GM12878 (cell line): ENCODE measurements around the gene SPINDOC. TPM values are rescaled to one million over a fixed set of nuclear protein-coding genes. Genes with fewer than 3 reads are reported as not detected.
A peak's percentile ranks its signal among the peaks of the same experiment; 100 is the strongest.

Source experiments
- ATAC-seq: fragments of 200-7000 bp; cut with Tn5 transposase; 3 replicates; pipeline ENCODE4 v1.9.1; 2020; ENCODE audit warnings: mild to moderate bottlenecking, moderate library complexity
- BruUV-seq: library from RNA; stranded (reverse); fragments of 400-500 nt; replicated peaks from 2 replicates; lab custom pipeline; 2021; lab: Mats Ljungman, UMichigan
- CTCF ChIA-PET: fragments of 300-600 bp; sonication (Branson Sonifier 250); formaldehyde crosslinking; extraction: SDS; loops from one replicate; lab custom pipeline; 2021; ENCODE audit warnings: inconsistent platforms; lab: Yijun Ruan, JAX
- POLR2A ChIA-PET: fragments of 350-600 bp; formaldehyde crosslinking; extraction: SDS; loops from one replicate; lab custom pipeline; 2021; ENCODE audit warnings: inconsistent platforms; lab: Charles Lee
- RAD21 ChIA-PET: fragments of 300-600 bp; sonication (Branson Sonifier 250); formaldehyde crosslinking; loops from one replicate; lab custom pipeline; 2023; ENCODE audit warnings: antibody characterized with exemption; ENCODE audit not compliant: unreplicated experiment; lab: Charles Lee
- SMC1A ChIA-PET: fragments of 300-600 bp; sonication (Branson Sonifier 250); formaldehyde crosslinking; loops from one replicate; lab custom pipeline; 2023; ENCODE audit not compliant: unreplicated experiment, uncharacterized antibody; lab: Charles Lee
- DNase-seq: peaks from one replicate; pipeline ENCODE4 v3.0.0-alpha.2; 2011; ENCODE audit warnings: low read depth, low spot score
- FAIRE-seq: peaks from 3 replicates; lab custom pipeline; 2011; peaks lifted over from hg19 to GRCh38; lab: Jason Lieb, UNC
- H2AFZ ChIP-seq: 2 replicates; pipeline ENCODE4 v1.6.0; 2011; ENCODE audit warnings: low read depth, low read length, control low read depth; ENCODE audit not compliant: control insufficient read depth
- H3K27ac ChIP-seq: 2 replicates; pipeline ENCODE4 v1.5.1; 2011; ENCODE audit warnings: control low read depth; ENCODE audit not compliant: control insufficient read depth, insufficient read depth
- H3K27me3 ChIP-seq, 2 experiments: replicated peaks in 1 of 2; 2 replicates each; pipeline versions ENCODE4 v1.6.0 to v1.6.1; 2011; ENCODE audit warnings: low read length in 1 of 2; ENCODE audit not compliant: control insufficient read depth in 2 of 2, insufficient read depth in 2 of 2
- H3K36me3 ChIP-seq, 2 experiments: 2 replicates each; pipeline ENCODE4 v1.5.1; 2011; ENCODE audit warnings: low read length in 1 of 2; ENCODE audit not compliant: control insufficient read depth in 2 of 2, insufficient read depth in 2 of 2
- H3K4me1 ChIP-seq: 2 replicates; pipeline ENCODE4 v1.6.1; 2011; ENCODE audit warnings: mild to moderate bottlenecking, low read length, moderate library complexity, mixed read lengths; ENCODE audit not compliant: control insufficient read depth, insufficient read depth
- H3K4me2 ChIP-seq: 2 replicates; pipeline ENCODE4 v1.6.0; 2011; ENCODE audit warnings: control low read depth; ENCODE audit not compliant: control insufficient read depth, insufficient read depth
- H3K4me3 ChIP-seq: fragments of 200-600 bp; sonication (generic); 2 replicates; pipeline ENCODE4 v1.5.1; 2016
- H3K79me2 ChIP-seq: 2 replicates; pipeline ENCODE4 v1.6.0; 2011; ENCODE audit warnings: low read length; ENCODE audit not compliant: control insufficient read depth, insufficient read depth
- H3K9ac ChIP-seq: 2 replicates; pipeline ENCODE4 v1.8.0; 2011; ENCODE audit warnings: low read length, control low read depth, mixed read lengths; ENCODE audit not compliant: control insufficient read depth, insufficient read depth
- H3K9me3 ChIP-seq: replicated peaks from 3 replicates; pipeline ENCODE4 v1.5.1; 2011; ENCODE audit warnings: mild to moderate bottlenecking, low read length; ENCODE audit not compliant: control insufficient read depth, insufficient read depth
- H4K20me1 ChIP-seq: 2 replicates; pipeline ENCODE4 v1.6.0; 2011; ENCODE audit not compliant: control insufficient read depth, insufficient read depth
- HDAC2 ChIP-seq: fragments of 200-600 bp; sonication (generic); IDR thresholded peaks from 2 replicates; pipeline ENCODE4 v1.6.1; 2017
- IKZF2 ChIP-seq, 2 experiments: fragments of 450-650 bp; IDR thresholded peaks; 2 replicates each; pipeline ENCODE4 v1.6.1; 2017; ENCODE audit warnings: mild to moderate bottlenecking in 2 of 2, moderate library complexity in 2 of 2
- MTA3 ChIP-seq: IDR thresholded peaks from 2 replicates; pipeline ENCODE4 v1.6.1; 2012; ENCODE audit warnings: low read length, inconsistent platforms, borderline replicate concordance
- NKRF ChIP-seq: fragments of 450-650 bp; conservative IDR thresholded peaks from 2 replicates; pipeline ENCODE4 v1.6.1; 2017; ENCODE audit warnings: mild to moderate bottlenecking, moderate library complexity
- RELB ChIP-seq: fragments of 450-650 bp; IDR thresholded peaks from 2 replicates; pipeline ENCODE4 v1.6.1; 2017; ENCODE audit warnings: low read depth, mild to moderate bottlenecking, moderate library complexity
- SP1 ChIP-seq: IDR thresholded peaks from one replicate; pipeline ENCODE4 v1.6.1; 2011; ENCODE audit warnings: low read depth, low read length
- WGBS: methylation state at CpG from one replicate; pipeline ENCODE4 v1.1.6; 2016; ENCODE audit warnings: low lambda C conversion rate; ENCODE audit not compliant: insufficient replicate concordance, insufficient coverage; ENCODE audit errors: missing lambda C conversion rate; 5-methylcytosine and 5-hydroxymethylcytosine counted together
- in situ Hi-C: fragments of 300-500 bp; cut with MboI; formaldehyde crosslinking; loops from 9 replicates; pipeline ENCODE4 v1.14.3; 2018; ENCODE audit warnings: mixed read lengths
- intact Hi-C: fragments of 100-400 bp; cut with micrococcal nuclease; formaldehyde crosslinking; loops from one replicate; pipeline ENCODE4 v1.14.2; 2022; ENCODE audit not compliant: unreplicated experiment
- polyA plus RNA-seq, 11 experiments: library from polyadenylated mRNA; depleted of rRNA in 4 of 11; unstranded in 6 of 11; stranded (reverse) in 5 of 11; fragments of >200 nt; fragmentation: Nextera tagmentation in 4 of 11; fragmentation: Illumina TruSeq in 1 of 11; extraction: Ambion mirVana in 4 of 11; extraction: Trizol in 1 of 11; gene quantifications; 1 replicate in 1 of 11; 2 replicates in 10 of 11; pipeline versions ENCODE4 v1.2.1 to v1.2.3, GENCODE V29; 2011 to 2016; ENCODE audit warnings: inconsistent platforms in 2 of 11, missing spikeins in 2 of 11, low read depth in 1 of 11
- total RNA-seq, 4 experiments: library from RNA; depleted of rRNA in 3 of 4; stranded (reverse); fragments of >200 nt in 3 of 4; fragmentation: Illumina TruSeq in 1 of 4; extraction: Trizol in 1 of 4; gene quantifications; 2 replicates each; pipeline versions ENCODE4 v1.2.1 to v1.2.3, GENCODE V29; 2013 to 2021

Gene SPINDOC
- total and polyA plus RNA-seq, 10 of the 15 experiments (the other 5 are each of a cell fraction or from before 2014, with no cell fraction given): 0.88 to 38.2 (median 16.9) TPM

- H3K27ac ChIP-seq: peak overlapping the region; percentile 30
- TF ChIP-seq IKZF2 (IDR thresholded peaks at IDR 0.05): peak; percentile 29 to 61; a peak in 3 of 4 replicates
- TF ChIP-seq HDAC2: no peak
- peak; percentile 30; the same call in 1 of the 2 replicates for TF ChIP-seq RELB
- POLR2A ChIA-PET: interaction anchor here (0.6 to 1.5 kb wide), 5 partner anchors 9 to 18 kb away, joined by 3 to 8 read pairs (median 5); partner anchors contain the start of gene MARK2
- no peaks in the 10 kb centered on the region for H3K9me3 ChIP-seq
- WGBS: 17% methylated on average over 2 of the region's 2 CpGs
- H3K36me3 ChIP-seq: peaks cover 2 to 6% of the 10 kb centered on the region in 2 experiments; a peak in 3 of 4 replicates
- CTCF ChIA-PET: interaction anchor here (0.7 to 1.0 kb wide), 3 partner anchors 8 to 274 kb away, joined by 3 read pairs; no protein-coding TSS in a partner anchor
- peak overlapping the region; percentile 53; the same call in 1 of the 2 replicates for H3K4me3 ChIP-seq
- H3K9ac ChIP-seq: 0 out of 2 replicates have a peak overlapping the region, but pooled peaks have one; percentile 7
- ATAC-seq (peak; percentile 59), DNase-seq (no peak), FAIRE-seq (no peak)
- in situ Hi-C loops: no loop called here
- peaks cover 63% of the 10 kb centered on the region for H3K79me2 ChIP-seq
- no peaks in the 10 kb centered on the region; the same call in 1 of the 2 replicates for H4K20me1 ChIP-seq
- H3K4me2 ChIP-seq: peak overlapping the region; percentile 67
- intact Hi-C loops: no loop called here
- H3K27me3 ChIP-seq: no peaks in the 10 kb centered on the region
- SMC1A ChIA-PET: interaction anchor here (0.9 to 4.0 kb wide), 8 partner anchors 8 to 100 kb away, joined by 3 to 16 read pairs (median 4); partner anchors contain the start of gene MARK2
- no TSS peak for BruUV-seq
- no peak overlapping the region for H2AFZ ChIP-seq
- H3K4me1 ChIP-seq: peaks cover 16% of the 10 kb centered on the region
- RAD21 ChIA-PET: interaction anchor here (1.0 kb wide), 1 partner anchor 13 kb away, joined by 3 read pairs; the partner anchor contains the start of gene MARK2
These were observed 38.1 kb downstream of the SPINDOC start for GRCh38 chr11:63851364-63851763.

- intact Hi-C loops: no loop called here
- Histone ChIP-seq H3K27me3 (no peaks in the 10 kb centered on the region), H3K4me1 (peaks cover 16% of the 10 kb centered on the region), H3K36me3 (peaks cover 2 to 6% of the 10 kb centered on the region in 2 experiments; a peak in 3 of 4 replicates), H3K9me3 (no peaks in the 10 kb centered on the region), H4K20me1 (no peaks in the 10 kb centered on the region), H3K79me2 (peaks cover 56% of the 10 kb centered on the region), H2AFZ (no peak overlapping the region), H3K9ac (no peak overlapping the region), H3K4me3 (no peak overlapping the region), H3K27ac (no peak overlapping the region), H3K4me2 (no peak overlapping the region)
- 97% methylated on average over 3 of the region's 3 CpGs for whole genome bisulfite sequencing
- ChIA-PET SMC1A (interaction anchor here (1.1 to 1.8 kb wide), 3 partner anchors 15 to 19 kb away, joined by 3 to 5 read pairs (median 4); partner anchors contain the start of gene MARK2), CTCF (interaction anchor here (0.9 kb wide), 1 partner anchor 10 kb away, joined by 3 read pairs; no protein-coding TSS in a partner anchor), RAD21 (interaction anchor here (1.7 kb wide), 1 partner anchor 15 kb away, joined by 6 read pairs; the partner anchor contains the start of gene MARK2), POLR2A (interaction anchor here (0.6 kb wide), 1 partner anchor 173 kb away, joined by 4 read pairs; no protein-coding TSS in a partner anchor)
- in situ Hi-C loops: no loop called here
- BruUV-seq: no TSS peak
- FAIRE-seq (no peak), ATAC-seq (no peak), DNase-seq (no peak)
- no peak for TF ChIP-seq SP1
- no peak for TF ChIP-seq NKRF
- no peak for TF ChIP-seq MTA3
These were observed 40.2 kb downstream of the SPINDOC start for GRCh38 chr11:63853476-63853875.
